ENCODE data around the gene ULK1. TPM values are rescaled to one million over a fixed set of nuclear protein-coding genes. Genes with fewer than 3 reads are reported as not detected.
A peak's percentile ranks its signal among the peaks of the same experiment; 100 is the strongest.

The ULK1 gene
- total RNA-seq, 1 donor from 2014 or later: 3.2 TPM

DNA sequence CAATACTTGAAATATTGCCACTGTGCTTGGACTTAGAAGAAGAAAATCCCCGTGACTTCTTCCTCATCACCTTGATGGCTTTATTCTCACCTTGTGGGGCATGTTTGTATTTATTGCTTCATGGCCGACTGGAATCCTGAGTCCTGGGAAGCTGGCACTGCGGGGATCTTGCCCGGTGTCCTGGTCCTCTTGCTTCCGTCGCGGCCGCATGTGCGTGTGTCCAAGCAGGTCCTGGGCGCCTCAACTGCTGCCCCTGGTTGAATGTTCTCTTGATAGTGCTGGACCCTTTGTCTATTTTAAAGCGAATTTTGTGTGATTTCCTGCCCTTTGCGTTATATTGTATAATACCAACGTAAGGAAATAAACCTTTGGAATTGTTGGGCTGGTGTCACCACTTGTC is 28.4 kb downstream of the ULK1 start:
- no peak for FAIRE-seq
- no peak overlapping the region for H3K4me3 ChIP-seq (ENCODE audit: low read depth, low read length)
- no peaks in the 10 kb centered on the region for H3K27me3 ChIP-seq (ENCODE audit: control insufficient read depth, insufficient read depth, low read length)
- no peak for DNase-seq (ENCODE audit: low read depth)
- peaks cover 14% of the 10 kb centered on the region for H3K36me3 ChIP-seq (ENCODE audit: control insufficient read depth, insufficient read depth, low read length)
- TF ChIP-seq, protein P1, sequence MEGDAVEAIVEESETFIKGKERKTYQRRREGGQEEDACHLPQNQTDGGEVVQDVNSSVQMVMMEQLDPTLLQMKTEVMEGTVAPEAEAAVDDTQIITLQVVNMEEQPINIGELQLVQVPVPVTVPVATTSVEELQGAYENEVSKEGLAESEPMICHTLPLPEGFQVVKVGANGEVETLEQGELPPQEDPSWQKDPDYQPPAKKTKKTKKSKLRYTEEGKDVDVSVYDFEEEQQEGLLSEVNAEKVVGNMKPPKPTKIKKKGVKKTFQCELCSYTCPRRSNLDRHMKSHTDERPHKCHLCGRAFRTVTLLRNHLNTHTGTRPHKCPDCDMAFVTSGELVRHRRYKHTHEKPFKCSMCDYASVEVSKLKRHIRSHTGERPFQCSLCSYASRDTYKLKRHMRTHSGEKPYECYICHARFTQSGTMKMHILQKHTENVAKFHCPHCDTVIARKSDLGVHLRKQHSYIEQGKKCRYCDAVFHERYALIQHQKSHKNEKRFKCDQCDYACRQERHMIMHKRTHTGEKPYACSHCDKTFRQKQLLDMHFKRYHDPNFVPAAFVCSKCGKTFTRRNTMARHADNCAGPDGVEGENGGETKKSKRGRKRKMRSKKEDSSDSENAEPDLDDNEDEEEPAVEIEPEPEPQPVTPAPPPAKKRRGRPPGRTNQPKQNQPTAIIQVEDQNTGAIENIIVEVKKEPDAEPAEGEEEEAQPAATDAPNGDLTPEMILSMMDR (IDR thresholded peaks at IDR 0.05; ENCODE audit: insufficient read depth, low read length, severe bottlenecking): no peak

DNA sequence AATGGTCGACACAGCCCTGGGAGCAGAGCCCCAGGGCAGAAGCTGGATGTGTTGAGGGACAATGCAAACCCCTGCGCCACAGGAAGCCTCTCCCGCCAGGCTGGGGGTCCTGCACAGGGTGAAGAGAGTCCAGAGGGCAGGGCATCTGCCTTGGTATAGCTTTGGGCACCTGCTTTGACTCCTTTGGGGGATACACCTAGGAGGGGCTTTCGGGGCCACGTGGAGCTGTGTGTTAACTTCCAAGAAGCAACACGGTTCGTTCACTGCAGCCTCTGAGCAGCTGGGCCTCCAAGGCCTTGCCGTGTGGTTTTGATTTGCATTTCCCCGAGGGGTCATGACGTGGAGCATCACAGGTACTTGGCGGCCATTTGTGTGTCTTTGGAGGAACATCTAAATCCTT is 28.8 kb downstream of the ULK1 start:
- TF ChIP-seq, protein P1 (IDR thresholded peaks at IDR 0.05; ENCODE audit: insufficient read depth, low read length, severe bottlenecking): no peak
- DNase-seq (ENCODE audit: low read depth) (no peak), FAIRE-seq (no peak)
- H3K4me3 ChIP-seq (ENCODE audit: low read depth, low read length): no peak overlapping the region
- H3K27me3 ChIP-seq (ENCODE audit: control insufficient read depth, insufficient read depth, low read length): no peaks in the 10 kb centered on the region
- peaks cover 14% of the 10 kb centered on the region for H3K36me3 ChIP-seq (ENCODE audit: control insufficient read depth, insufficient read depth, low read length)

DNA sequence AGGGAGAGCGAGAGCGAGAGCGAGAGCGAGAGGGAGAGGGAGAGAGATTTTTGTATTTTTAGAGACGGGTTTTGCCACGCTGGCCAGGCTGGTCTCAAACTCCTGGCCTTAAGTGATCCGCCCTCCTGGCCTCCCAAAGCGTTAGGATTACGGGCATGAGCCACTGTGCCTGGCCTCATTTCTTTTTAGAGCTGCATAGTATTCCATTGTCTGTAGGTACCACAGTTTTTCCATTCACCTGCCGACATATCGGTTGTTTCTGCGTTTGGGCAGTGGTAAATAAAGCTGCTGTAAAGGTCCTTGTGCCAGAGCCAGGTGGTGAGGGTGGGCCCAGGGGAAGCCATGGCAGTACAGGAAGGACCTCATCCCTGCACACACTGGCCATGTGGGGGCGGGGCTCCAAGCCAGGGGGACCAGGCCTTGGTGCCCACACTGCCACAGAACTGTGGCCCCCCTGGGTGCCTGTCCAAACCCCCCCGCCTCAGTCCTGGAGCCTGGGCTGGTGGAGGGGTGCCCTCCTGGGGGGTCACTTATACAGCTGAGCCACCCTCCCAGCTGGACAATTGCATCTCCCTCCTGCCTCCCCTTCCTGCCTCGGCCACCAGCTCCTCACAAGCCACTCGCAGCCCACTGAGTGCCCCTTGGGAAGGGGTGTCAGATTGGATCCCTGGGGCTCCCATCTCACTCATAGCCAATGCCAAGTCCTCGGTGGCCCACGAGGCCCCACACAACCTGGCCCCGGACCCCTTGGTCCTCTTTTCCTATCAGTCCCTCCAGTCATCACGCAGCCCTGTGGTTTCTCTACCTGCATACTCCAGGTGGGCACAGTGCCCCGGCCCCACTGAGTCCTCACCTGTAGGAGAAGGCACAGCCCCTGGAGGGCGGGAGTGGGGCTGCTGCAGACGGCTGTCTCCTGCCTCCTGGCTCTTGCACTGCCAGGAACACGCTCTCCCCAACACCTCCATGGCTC is 33.0 kb downstream of the ULK1 start:
- H3K27me3 ChIP-seq (ENCODE audit: control insufficient read depth, insufficient read depth, low read length): no peaks in the 10 kb centered on the region
- FAIRE-seq: no peak

DNA sequence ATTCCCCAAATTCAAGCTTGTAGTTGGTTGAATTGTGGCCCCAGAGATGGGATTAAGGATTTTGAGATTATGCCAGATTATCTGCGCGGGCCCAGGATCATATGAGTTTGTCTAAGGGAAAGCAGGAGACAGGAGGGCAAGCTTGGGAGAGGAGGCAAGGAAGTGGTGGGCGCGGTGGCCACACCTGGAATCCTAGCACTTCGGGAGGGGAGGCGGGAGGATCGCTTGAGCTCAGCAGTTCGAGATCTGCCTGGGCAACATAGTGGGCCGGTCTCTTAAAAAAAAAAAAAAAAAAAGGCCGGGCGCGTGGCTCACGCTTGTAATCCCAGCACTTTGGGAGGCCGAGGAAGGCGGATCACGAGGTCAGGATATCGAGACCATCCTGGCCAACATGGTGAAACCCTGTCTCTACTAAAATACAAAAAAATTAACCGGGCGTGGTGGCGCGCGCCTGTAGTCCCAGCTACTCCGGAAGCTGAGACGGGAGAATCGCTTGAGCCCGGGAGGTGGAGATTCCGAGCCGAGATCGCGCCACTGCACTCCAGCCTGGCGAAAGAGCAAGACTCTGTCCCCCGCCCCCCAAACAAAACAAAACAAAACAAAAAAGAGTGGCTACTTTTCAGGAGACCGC is 33.8 kb downstream of the ULK1 start:
- Histone ChIP-seq H3K36me3 (ENCODE audit: control insufficient read depth, insufficient read depth, low read length) (peaks cover 12% of the 10 kb centered on the region), H3K27me3 (ENCODE audit: control insufficient read depth, insufficient read depth, low read length) (no peaks in the 10 kb centered on the region), H3K4me3 (ENCODE audit: low read depth, low read length) (peak overlapping the region; percentile 98)
- DNase-seq (ENCODE audit: low read depth): no peak
- TF ChIP-seq, protein P1 (IDR thresholded peaks at IDR 0.05; ENCODE audit: insufficient read depth, low read length, severe bottlenecking): no peak
- FAIRE-seq: no peak

More for the DNA sequence above, 33.0 kb downstream of the ULK1 start:
- DNase-seq (ENCODE audit: low read depth): no peak
- Histone ChIP-seq H3K36me3 (ENCODE audit: control insufficient read depth, insufficient read depth, low read length) (peaks cover 6% of the 10 kb centered on the region), H3K4me3 (ENCODE audit: low read depth, low read length) (no peak overlapping the region)
- TF ChIP-seq, protein P1 (IDR thresholded peaks at IDR 0.05; ENCODE audit: insufficient read depth, low read length, severe bottlenecking): no peak

DNA sequence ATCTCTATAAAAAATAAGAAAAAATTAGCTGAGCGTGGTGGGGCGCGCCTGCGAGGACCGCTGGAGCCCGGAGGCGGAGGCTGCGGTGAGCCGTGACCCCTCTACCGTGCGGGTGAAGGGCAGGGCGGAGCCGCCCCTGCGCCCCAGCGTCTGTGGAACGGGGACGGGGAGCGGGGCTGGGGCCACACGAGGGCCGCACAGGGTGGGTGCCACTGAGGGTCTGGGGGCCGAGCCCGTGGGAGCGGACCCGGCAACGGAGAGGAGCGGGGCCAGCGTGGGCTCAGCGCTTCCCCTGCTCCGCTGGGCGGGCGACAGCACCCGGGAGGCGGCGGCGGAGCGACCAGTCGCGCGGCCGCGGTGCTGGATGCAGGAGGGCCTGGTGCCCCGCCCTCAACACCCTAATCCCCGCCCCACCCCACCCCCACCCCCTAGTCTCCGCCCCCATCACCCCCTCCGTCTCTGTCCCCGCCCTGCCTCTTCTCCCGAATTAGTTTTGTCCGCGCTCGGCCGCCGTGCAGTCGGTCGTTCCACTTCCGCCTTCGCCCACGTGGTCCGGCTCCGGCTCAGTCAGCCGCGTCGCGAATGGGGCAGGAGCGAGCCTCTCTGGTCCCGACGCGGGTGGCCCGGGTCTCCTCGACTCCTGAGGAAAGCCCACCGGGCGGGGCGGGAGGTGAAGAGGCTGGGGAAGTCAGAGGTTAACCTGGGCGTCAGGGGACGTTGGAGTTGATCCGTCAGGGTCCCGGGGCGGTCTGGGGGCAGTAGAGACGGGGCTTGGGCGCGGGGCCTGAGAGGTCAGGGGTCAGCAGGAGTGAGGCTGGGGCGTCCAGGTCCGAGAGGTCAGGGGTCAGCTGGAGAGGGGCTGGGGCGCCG is 34.5 kb downstream of the ULK1 start, which contains the start of gene PUS1:
PUS1 (plus strand) TSS at position 566 of the 870 bp plus-strand sequence. CDS start 447 bp downstream, outside the sequence.
- peak; percentile 75 for DNase-seq (ENCODE audit: low read depth)
- peaks cover 19% of the 10 kb centered on the region for H3K36me3 ChIP-seq (ENCODE audit: control insufficient read depth, insufficient read depth, low read length)
- no peak for FAIRE-seq
- no peaks in the 10 kb centered on the region for H3K27me3 ChIP-seq (ENCODE audit: control insufficient read depth, insufficient read depth, low read length)
- peak within 1 kb of the TSS; percentile 98 for H3K4me3 ChIP-seq (ENCODE audit: low read depth, low read length)
- TF ChIP-seq, protein P1 (IDR thresholded peaks at IDR 0.05; ENCODE audit: insufficient read depth, low read length, severe bottlenecking): no peak
